ENCODE data around the gene WHAMM.
"Not testable (repeated sequence)": the region's sequence is repeated elsewhere in the genome, so short reads cannot be mapped to it uniquely, and the experiment has no call there.

Gene WHAMM

GRCh38 chr15:82809308-82810060, at the start of gene WHAMM:
TSS of gene WHAMM (plus strand) at chr15:82809628. CDS start at chr15:82809727, 99 bp downstream.
- DNase-seq (ENCODE audit: low read depth in 1 of 2, low spot score in 1 of 2): peak; percentile 86 to 89

GRCh38 chr15:82763361-82764116, 45.9 kb upstream of the WHAMM start:
- DNase-seq (ENCODE audit: low read depth in 1 of 2, low spot score in 1 of 2): no peak

- DNase-seq (ENCODE audit: low read depth in 1 of 2, low spot score in 1 of 2): no peak
Observed at GRCh38 chr15:82764117-82764490, 45.3 kb upstream of the WHAMM start.

- DNase-seq (ENCODE audit: low read depth in 1 of 2, low spot score in 1 of 2): no peak
Observed at GRCh38 chr15:82764740-82765139, 44.7 kb upstream of the WHAMM start.

- DNase-seq (ENCODE audit: low read depth in 1 of 2, low spot score in 1 of 2): not testable (repeated sequence)
Observed at GRCh38 chr15:82766201-82766600, 43.2 kb upstream of the WHAMM start.

- DNase-seq (ENCODE audit: low read depth in 1 of 2, low spot score in 1 of 2): no peak
Observed at GRCh38 chr15:82767163-82767829, 42.1 kb upstream of the WHAMM start.

GRCh38 chr15:82768414-82769054, 40.9 kb upstream of the WHAMM start:
- DNase-seq (ENCODE audit: low read depth in 1 of 2, low spot score in 1 of 2): no peak

GRCh38 chr15:82771789-82772607, 37.4 kb upstream of the WHAMM start:
- DNase-seq (ENCODE audit: low read depth in 1 of 2, low spot score in 1 of 2): no peak

- DNase-seq (ENCODE audit: low read depth in 1 of 2, low spot score in 1 of 2): no peak
Observed at GRCh38 chr15:82774496-82774895, 34.9 kb upstream of the WHAMM start.

- DNase-seq (ENCODE audit: low read depth in 1 of 2, low spot score in 1 of 2): no peak
Observed at GRCh38 chr15:82778755-82779154, 30.7 kb upstream of the WHAMM start.

- DNase-seq (ENCODE audit: low read depth in 1 of 2, low spot score in 1 of 2): no peak
Observed at GRCh38 chr15:82781349-82781748, 28.1 kb upstream of the WHAMM start.

- no peak for DNase-seq (ENCODE audit: low read depth in 1 of 2, low spot score in 1 of 2)
Observed at GRCh38 chr15:82788496-82788895, 20.9 kb upstream of the WHAMM start.

GRCh38 chr15:82789491-82789890, 19.9 kb upstream of the WHAMM start:
- no peak for DNase-seq (ENCODE audit: low read depth in 1 of 2, low spot score in 1 of 2)

- DNase-seq (ENCODE audit: low read depth in 1 of 2, low spot score in 1 of 2): no peak
Observed at GRCh38 chr15:82790321-82790720, 19.1 kb upstream of the WHAMM start.

GRCh38 chr15:82792068-82792467, 17.4 kb upstream of the WHAMM start:
- no peak for DNase-seq (ENCODE audit: low read depth in 1 of 2, low spot score in 1 of 2)

GRCh38 chr15:82793737-82794136, 15.7 kb upstream of the WHAMM start:
- no peak for DNase-seq (ENCODE audit: low read depth in 1 of 2, low spot score in 1 of 2)

- DNase-seq (ENCODE audit: low read depth in 1 of 2, low spot score in 1 of 2): no peak
Observed at GRCh38 chr15:82798104-82798503, 11.3 kb upstream of the WHAMM start.

GRCh38 chr15:82798531-82799166, 10.8 kb upstream of the WHAMM start:
- DNase-seq (ENCODE audit: low read depth in 1 of 2, low spot score in 1 of 2): no peak

- no peak for DNase-seq (ENCODE audit: low read depth in 1 of 2, low spot score in 1 of 2)
Observed at GRCh38 chr15:82799183-82799841, 10.1 kb upstream of the WHAMM start.

GRCh38 chr15:82802497-82802896, 6.9 kb upstream of the WHAMM start:
- no peak for DNase-seq (ENCODE audit: low read depth in 1 of 2, low spot score in 1 of 2)

Measured in activated T-helper 1 cell treated with anti-CD3 and anti-CD28 coated beads, Interleukin-2, amount 50 U/mL, for 16 hours (primary cell).